Measurements from ENCODE around the gene POPDC3. TPM values are rescaled to one million over a fixed set of nuclear protein-coding genes. Genes with fewer than 3 reads are reported as not detected.

The POPDC3 gene
- total and polyA plus RNA-seq, 4 donors = 0.18 to 1.9 (median 0.81) TPM

DNA sequence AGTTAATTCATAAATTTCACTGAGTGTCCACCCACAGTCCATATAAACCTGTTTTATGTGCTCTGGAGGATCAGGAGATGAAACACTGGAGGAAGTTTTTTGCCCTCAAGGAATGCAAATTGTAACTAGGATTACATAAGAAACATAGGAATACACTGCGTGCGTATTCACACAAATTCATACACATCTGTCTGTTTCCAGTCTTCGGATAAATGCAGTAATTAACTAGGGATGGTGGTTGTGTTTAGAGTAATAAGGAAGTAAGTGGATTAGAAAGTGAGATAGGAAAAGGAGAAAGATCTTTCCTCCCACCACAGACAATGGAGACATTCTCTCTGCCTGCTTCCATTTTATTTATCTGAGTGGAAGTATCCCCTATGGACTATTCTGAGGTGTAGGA lies 35.7 kb upstream of the POPDC3 start:
- TF ChIP-seq, protein P1, sequence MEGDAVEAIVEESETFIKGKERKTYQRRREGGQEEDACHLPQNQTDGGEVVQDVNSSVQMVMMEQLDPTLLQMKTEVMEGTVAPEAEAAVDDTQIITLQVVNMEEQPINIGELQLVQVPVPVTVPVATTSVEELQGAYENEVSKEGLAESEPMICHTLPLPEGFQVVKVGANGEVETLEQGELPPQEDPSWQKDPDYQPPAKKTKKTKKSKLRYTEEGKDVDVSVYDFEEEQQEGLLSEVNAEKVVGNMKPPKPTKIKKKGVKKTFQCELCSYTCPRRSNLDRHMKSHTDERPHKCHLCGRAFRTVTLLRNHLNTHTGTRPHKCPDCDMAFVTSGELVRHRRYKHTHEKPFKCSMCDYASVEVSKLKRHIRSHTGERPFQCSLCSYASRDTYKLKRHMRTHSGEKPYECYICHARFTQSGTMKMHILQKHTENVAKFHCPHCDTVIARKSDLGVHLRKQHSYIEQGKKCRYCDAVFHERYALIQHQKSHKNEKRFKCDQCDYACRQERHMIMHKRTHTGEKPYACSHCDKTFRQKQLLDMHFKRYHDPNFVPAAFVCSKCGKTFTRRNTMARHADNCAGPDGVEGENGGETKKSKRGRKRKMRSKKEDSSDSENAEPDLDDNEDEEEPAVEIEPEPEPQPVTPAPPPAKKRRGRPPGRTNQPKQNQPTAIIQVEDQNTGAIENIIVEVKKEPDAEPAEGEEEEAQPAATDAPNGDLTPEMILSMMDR (IDR thresholded peaks at IDR 0.05; ENCODE audit: control extremely low read depth, extremely low read depth) = no peak
- peaks cover 0 to under 1% (median 0%) of the 10 kb centered on the region in 5 donors for H3K4me1 ChIP-seq (ENCODE audit: control insufficient read depth in 5 of 5, insufficient read depth in 5 of 5, low read length in 5 of 5)
- no peaks in the 10 kb centered on the region for H3K27me3 ChIP-seq (ENCODE audit: control insufficient read depth in 3 of 3, insufficient read depth in 3 of 3, low read length in 2 of 3)
- H3K27ac ChIP-seq (ENCODE audit: low read depth in 1 of 2, low read length in 1 of 2) = no peak overlapping the region
- 90 to 92% methylated on average over 3 of the region's 3 CpGs for WGBS, 2 donors
- no peak for DNase-seq
- H3K9ac ChIP-seq (ENCODE audit: insufficient read depth in 1 of 2, low read length in 2 of 2) = no peak overlapping the region
- no peaks in the 10 kb centered on the region for H3K36me3 ChIP-seq (ENCODE audit: control insufficient read depth in 4 of 4, insufficient read depth in 4 of 4, low read length in 4 of 4)
- H3K9me3 ChIP-seq (ENCODE audit: control insufficient read depth in 4 of 4, insufficient read depth in 3 of 4, low read length in 3 of 4) = peaks cover 0 to 2% (median 0%) of the 10 kb centered on the region in 4 donors
- no peak for ATAC-seq (ENCODE audit: insufficient read depth, low FRiP score)
- H3K4me3 ChIP-seq = no peak overlapping the region

DNA sequence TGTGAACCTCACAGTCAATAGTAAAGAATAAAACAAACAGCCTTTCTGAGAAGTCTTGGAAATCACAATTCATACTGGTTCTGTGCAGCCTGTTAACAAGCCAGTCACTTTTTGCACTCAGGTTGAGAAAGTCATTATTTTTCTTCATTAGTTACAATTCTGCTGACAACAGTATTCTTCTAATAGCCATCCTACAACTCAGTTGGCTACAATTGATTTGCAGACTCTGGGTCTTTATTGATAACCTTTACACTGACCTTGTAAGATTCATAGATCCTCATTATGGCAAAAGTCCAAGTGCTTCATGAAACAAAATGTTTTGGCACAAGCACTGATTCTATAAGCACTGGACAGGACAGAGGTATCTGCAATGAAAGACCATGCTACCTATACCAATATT lies 34.9 kb upstream of the POPDC3 start:
- TF ChIP-seq, protein P1 (IDR thresholded peaks at IDR 0.05; ENCODE audit: control extremely low read depth, extremely low read depth) = no peak
- no peak overlapping the region for H3K27ac ChIP-seq (ENCODE audit: low read depth in 1 of 2, low read length in 1 of 2)
- no peak for ATAC-seq (ENCODE audit: insufficient read depth, low FRiP score)
- H3K4me1 ChIP-seq (ENCODE audit: control insufficient read depth in 5 of 5, insufficient read depth in 5 of 5, low read length in 5 of 5) = peaks cover 0 to 9% (median 0%) of the 10 kb centered on the region in 5 donors
- no peak overlapping the region for H3K4me3 ChIP-seq
- DNase-seq = no peak
- peaks cover 0 to 2% (median 0%) of the 10 kb centered on the region in 4 donors for H3K9me3 ChIP-seq (ENCODE audit: control insufficient read depth in 4 of 4, insufficient read depth in 3 of 4, low read length in 3 of 4)
- no peaks in the 10 kb centered on the region for H3K27me3 ChIP-seq (ENCODE audit: control insufficient read depth in 3 of 3, insufficient read depth in 3 of 3, low read length in 2 of 3)
- H3K9ac ChIP-seq (ENCODE audit: insufficient read depth in 1 of 2, low read length in 2 of 2) = no peak overlapping the region
- no peaks in the 10 kb centered on the region for H3K36me3 ChIP-seq (ENCODE audit: control insufficient read depth in 4 of 4, insufficient read depth in 4 of 4, low read length in 4 of 4)

DNA sequence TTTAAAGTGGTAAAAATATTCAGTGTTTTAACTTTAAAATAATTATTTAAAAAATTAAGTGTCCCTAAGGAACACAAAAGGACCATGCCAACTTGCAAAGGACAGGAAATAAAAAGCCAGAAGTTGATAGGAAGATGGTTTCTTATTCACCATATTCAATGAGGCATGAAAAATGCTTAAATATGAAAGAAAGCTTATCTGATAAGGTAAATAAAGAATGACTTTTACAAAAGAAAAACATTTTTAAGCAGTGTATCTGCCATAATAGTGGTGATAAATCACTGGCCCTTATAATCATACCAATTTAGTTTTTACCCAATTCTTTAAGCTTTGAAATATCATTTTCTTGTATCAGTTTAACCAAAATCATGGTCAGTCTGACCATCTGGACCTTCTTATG lies 33.5 kb upstream of the POPDC3 start:
- H3K9me3 ChIP-seq (ENCODE audit: control insufficient read depth in 4 of 4, insufficient read depth in 3 of 4, low read length in 3 of 4) = peaks cover 0 to 2% (median 0%) of the 10 kb centered on the region in 4 donors
- no peak overlapping the region for H3K27ac ChIP-seq (ENCODE audit: low read depth in 1 of 2, low read length in 1 of 2)
- H3K4me1 ChIP-seq (ENCODE audit: control insufficient read depth in 5 of 5, insufficient read depth in 5 of 5, low read length in 5 of 5) = peaks cover 0 to 9% (median 0%) of the 10 kb centered on the region in 5 donors
- no peak for ATAC-seq (ENCODE audit: insufficient read depth, low FRiP score)
- no peaks in the 10 kb centered on the region for H3K27me3 ChIP-seq (ENCODE audit: control insufficient read depth in 3 of 3, insufficient read depth in 3 of 3, low read length in 2 of 3)
- H3K36me3 ChIP-seq (ENCODE audit: control insufficient read depth in 4 of 4, insufficient read depth in 4 of 4, low read length in 4 of 4) = no peaks in the 10 kb centered on the region
- TF ChIP-seq, protein P1 (IDR thresholded peaks at IDR 0.05; ENCODE audit: control extremely low read depth, extremely low read depth) = no peak
- DNase-seq = no peak
- H3K9ac ChIP-seq (ENCODE audit: insufficient read depth in 1 of 2, low read length in 2 of 2) = no peak overlapping the region
- no peak overlapping the region for H3K4me3 ChIP-seq

DNA sequence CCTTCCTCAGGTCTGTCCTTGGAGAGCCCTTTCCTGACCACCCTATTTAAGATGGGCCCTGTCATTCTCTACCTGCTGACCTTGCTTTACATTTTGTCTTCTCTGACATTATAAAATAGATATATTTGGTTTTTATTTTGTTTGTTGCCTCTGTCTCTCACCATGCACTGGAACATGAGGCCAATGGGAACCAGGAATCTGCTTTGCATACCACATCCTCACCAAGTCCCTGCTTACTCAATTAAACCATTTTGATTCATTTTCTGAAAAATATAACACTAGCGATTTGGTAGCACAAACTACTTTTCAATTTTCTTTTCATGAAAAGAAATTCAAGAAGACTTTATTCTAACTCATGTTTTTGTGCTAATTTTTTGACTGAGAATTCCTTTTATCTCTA lies 32.8 kb upstream of the POPDC3 start:
- Histone ChIP-seq H3K4me1 (ENCODE audit: control insufficient read depth in 5 of 5, insufficient read depth in 5 of 5, low read length in 5 of 5) (peaks cover 0 to 10% (median 0%) of the 10 kb centered on the region in 5 donors), H3K4me3 (no peak overlapping the region), H3K27ac (ENCODE audit: low read depth in 1 of 2, low read length in 1 of 2) (no peak overlapping the region), H3K27me3 (ENCODE audit: control insufficient read depth in 3 of 3, insufficient read depth in 3 of 3, low read length in 2 of 3) (no peaks in the 10 kb centered on the region), H3K9me3 (ENCODE audit: control insufficient read depth in 4 of 4, insufficient read depth in 3 of 4, low read length in 3 of 4) (no peaks in the 10 kb centered on the region), H3K36me3 (ENCODE audit: control insufficient read depth in 4 of 4, insufficient read depth in 4 of 4, low read length in 4 of 4) (no peaks in the 10 kb centered on the region), H3K9ac (ENCODE audit: insufficient read depth in 1 of 2, low read length in 2 of 2) (no peak overlapping the region)
- TF ChIP-seq, protein P1 (IDR thresholded peaks at IDR 0.05; ENCODE audit: control extremely low read depth, extremely low read depth) = no peak
- ATAC-seq (ENCODE audit: insufficient read depth, low FRiP score) = no peak
- no peak for DNase-seq
- 80 to 93% methylated on average over 1 of the region's 1 CpG for WGBS, 2 donors

Measured in lung (tissue), 12 donors.